ENCODE results near the gene C16orf74. TPM values are rescaled to one million over a fixed set of nuclear protein-coding genes. Genes with fewer than 3 reads are reported as not detected.

The C16orf74 gene
- total and polyA plus RNA-seq, 2 of the 13 experiments (the other 11 are each of a cell fraction or from before 2014, with no cell fraction given): 0.13 to 0.29 TPM

GRCh38 chr16:85799497-85800320 is 48.8 kb upstream of the C16orf74 start, which contains the start of the genes COX4I1 and EMC8 (continued):
- TF ChIP-seq, protein P1, sequence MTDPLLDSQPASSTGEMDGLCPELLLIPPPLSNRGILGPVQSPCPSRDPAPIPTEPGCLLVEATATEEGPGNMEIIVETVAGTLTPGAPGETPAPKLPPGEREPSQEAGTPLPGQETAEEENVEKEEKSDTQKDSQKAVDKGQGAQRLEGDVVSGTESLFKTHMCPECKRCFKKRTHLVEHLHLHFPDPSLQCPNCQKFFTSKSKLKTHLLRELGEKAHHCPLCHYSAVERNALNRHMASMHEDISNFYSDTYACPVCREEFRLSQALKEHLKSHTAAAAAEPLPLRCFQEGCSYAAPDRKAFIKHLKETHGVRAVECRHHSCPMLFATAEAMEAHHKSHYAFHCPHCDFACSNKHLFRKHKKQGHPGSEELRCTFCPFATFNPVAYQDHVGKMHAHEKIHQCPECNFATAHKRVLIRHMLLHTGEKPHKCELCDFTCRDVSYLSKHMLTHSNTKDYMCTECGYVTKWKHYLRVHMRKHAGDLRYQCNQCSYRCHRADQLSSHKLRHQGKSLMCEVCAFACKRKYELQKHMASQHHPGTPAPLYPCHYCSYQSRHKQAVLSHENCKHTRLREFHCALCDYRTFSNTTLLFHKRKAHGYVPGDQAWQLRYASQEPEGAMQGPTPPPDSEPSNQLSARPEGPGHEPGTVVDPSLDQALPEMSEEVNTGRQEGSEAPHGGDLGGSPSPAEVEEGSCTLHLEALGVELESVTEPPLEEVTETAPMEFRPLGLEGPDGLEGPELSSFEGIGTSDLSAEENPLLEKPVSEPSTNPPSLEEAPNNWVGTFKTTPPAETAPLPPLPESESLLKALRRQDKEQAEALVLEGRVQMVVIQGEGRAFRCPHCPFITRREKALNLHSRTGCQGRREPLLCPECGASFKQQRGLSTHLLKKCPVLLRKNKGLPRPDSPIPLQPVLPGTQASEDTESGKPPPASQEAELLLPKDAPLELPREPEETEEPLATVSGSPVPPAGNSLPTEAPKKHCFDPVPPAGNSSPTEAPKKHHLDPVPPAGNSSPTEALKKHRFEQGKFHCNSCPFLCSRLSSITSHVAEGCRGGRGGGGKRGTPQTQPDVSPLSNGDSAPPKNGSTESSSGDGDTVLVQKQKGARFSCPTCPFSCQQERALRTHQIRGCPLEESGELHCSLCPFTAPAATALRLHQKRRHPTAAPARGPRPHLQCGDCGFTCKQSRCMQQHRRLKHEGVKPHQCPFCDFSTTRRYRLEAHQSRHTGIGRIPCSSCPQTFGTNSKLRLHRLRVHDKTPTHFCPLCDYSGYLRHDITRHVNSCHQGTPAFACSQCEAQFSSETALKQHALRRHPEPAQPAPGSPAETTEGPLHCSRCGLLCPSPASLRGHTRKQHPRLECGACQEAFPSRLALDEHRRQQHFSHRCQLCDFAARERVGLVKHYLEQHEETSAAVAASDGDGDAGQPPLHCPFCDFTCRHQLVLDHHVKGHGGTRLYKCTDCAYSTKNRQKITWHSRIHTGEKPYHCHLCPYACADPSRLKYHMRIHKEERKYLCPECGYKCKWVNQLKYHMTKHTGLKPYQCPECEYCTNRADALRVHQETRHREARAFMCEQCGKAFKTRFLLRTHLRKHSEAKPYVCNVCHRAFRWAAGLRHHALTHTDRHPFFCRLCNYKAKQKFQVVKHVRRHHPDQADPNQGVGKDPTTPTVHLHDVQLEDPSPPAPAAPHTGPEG (CRISPR knock-in tag; IDR thresholded peaks at IDR 0.05): no peak; the same call in 1 of the 2 replicates
- peak; percentile 97 for TF ChIP-seq GABPB1 (CRISPR knock-in tag; IDR thresholded peaks at IDR 0.05)
- peak; percentile 32; the same call in 1 of the 2 replicates for TF ChIP-seq ZNF12 (CRISPR knock-in tag; IDR thresholded peaks at IDR 0.05)
- TF ChIP-seq, protein P2, sequence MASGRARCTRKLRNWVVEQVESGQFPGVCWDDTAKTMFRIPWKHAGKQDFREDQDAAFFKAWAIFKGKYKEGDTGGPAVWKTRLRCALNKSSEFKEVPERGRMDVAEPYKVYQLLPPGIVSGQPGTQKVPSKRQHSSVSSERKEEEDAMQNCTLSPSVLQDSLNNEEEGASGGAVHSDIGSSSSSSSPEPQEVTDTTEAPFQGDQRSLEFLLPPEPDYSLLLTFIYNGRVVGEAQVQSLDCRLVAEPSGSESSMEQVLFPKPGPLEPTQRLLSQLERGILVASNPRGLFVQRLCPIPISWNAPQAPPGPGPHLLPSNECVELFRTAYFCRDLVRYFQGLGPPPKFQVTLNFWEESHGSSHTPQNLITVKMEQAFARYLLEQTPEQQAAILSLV (CRISPR knock-in tag; IDR thresholded peaks at IDR 0.05; ENCODE audit: borderline replicate concordance): peak; percentile 98
- TF ChIP-seq, protein P3, sequence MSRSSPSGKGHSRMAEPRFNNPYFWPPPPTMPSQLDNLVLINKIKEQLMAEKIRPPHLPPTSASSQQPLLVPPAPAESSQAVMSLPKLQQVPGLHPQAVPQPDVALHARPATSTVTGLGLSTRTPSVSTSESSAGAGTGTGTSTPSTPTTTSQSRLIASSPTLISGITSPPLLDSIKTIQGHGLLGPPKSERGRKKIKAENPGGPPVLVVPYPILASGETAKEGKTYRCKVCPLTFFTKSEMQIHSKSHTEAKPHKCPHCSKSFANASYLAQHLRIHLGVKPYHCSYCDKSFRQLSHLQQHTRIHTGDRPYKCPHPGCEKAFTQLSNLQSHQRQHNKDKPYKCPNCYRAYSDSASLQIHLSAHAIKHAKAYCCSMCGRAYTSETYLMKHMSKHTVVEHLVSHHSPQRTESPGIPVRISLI (CRISPR knock-in tag; IDR thresholded peaks at IDR 0.05; ENCODE audit: borderline replicate concordance): no peak; the same call in 1 of the 2 replicates
- 0 out of 2 replicates have a peak, but pooled peaks have one; percentile 61 for TF ChIP-seq SMAD9 (CRISPR knock-in tag; IDR thresholded peaks at IDR 0.05)
- peak; percentile 18 for TF ChIP-seq TMF1 (CRISPR knock-in tag; IDR thresholded peaks at IDR 0.05; ENCODE audit: low read depth)
- no peak for TF ChIP-seq ATF1 (CRISPR knock-in tag; IDR thresholded peaks at IDR 0.05)
- TF ChIP-seq ZNF430 (CRISPR knock-in tag; IDR thresholded peaks at IDR 0.05): peak; percentile 86
- peak; percentile 75; the same call in 1 of the 2 replicates for TF ChIP-seq E2F2 (CRISPR knock-in tag; IDR thresholded peaks at IDR 0.05; ENCODE audit: borderline replicate concordance)
- peak; percentile 38; the same call in 1 of the 2 replicates for TF ChIP-seq SP5 (CRISPR knock-in tag; IDR thresholded peaks at IDR 0.05; ENCODE audit: borderline replicate concordance, low read depth)
- TF ChIP-seq, protein P4, sequence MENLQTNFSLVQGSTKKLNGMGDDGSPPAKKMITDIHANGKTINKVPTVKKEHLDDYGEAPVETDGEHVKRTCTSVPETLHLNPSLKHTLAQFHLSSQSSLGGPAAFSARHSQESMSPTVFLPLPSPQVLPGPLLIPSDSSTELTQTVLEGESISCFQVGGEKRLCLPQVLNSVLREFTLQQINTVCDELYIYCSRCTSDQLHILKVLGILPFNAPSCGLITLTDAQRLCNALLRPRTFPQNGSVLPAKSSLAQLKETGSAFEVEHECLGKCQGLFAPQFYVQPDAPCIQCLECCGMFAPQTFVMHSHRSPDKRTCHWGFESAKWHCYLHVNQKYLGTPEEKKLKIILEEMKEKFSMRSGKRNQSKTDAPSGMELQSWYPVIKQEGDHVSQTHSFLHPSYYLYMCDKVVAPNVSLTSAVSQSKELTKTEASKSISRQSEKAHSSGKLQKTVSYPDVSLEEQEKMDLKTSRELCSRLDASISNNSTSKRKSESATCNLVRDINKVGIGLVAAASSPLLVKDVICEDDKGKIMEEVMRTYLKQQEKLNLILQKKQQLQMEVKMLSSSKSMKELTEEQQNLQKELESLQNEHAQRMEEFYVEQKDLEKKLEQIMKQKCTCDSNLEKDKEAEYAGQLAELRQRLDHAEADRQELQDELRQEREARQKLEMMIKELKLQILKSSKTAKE (CRISPR knock-in tag; IDR thresholded peaks at IDR 0.05; ENCODE audit: borderline replicate concordance): no peak
- peak; percentile 84; the same call in 1 of the 2 replicates for TF ChIP-seq FOXK1 (CRISPR knock-in tag; IDR thresholded peaks at IDR 0.05; ENCODE audit: borderline replicate concordance, low read depth)
- TF ChIP-seq ZKSCAN8 (CRISPR knock-in tag; IDR thresholded peaks at IDR 0.05; ENCODE audit: borderline replicate concordance): peak; percentile 38; the same call in 1 of the 2 replicates
